CD4-positive, alpha-beta T cell treated with Interleukin-6 at 100 ng/mL for 8 hours (primary cell): ENCODE results near the gene ZC3H12D.

Experiments
- DNase-seq: peaks from one replicate; pipeline ENCODE4 v3.0.0-alpha.2; 2020; ENCODE audit warnings: mixed read lengths, low spot score

The ZC3H12D gene

DNA sequence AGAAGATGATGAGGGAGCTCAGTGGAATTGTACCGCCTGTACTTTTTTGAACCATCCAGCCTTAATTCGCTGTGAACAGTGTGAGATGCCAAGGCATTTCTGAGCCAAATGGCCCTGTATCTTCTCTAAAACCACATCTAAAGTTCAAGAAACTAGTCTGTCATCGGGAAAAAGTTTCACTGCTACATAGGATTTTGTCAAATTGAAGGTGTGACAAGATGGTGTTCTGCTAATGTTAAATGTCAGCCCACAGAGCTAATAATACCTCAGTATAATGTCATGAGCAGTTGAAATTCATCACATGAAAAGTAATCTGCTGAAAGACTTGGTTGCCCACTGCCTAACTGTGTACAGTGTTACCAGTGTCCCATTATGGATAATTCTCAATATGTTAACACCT lies 75.2 kb downstream of the ZC3H12D start:
- DNase-seq: no peak

DNA sequence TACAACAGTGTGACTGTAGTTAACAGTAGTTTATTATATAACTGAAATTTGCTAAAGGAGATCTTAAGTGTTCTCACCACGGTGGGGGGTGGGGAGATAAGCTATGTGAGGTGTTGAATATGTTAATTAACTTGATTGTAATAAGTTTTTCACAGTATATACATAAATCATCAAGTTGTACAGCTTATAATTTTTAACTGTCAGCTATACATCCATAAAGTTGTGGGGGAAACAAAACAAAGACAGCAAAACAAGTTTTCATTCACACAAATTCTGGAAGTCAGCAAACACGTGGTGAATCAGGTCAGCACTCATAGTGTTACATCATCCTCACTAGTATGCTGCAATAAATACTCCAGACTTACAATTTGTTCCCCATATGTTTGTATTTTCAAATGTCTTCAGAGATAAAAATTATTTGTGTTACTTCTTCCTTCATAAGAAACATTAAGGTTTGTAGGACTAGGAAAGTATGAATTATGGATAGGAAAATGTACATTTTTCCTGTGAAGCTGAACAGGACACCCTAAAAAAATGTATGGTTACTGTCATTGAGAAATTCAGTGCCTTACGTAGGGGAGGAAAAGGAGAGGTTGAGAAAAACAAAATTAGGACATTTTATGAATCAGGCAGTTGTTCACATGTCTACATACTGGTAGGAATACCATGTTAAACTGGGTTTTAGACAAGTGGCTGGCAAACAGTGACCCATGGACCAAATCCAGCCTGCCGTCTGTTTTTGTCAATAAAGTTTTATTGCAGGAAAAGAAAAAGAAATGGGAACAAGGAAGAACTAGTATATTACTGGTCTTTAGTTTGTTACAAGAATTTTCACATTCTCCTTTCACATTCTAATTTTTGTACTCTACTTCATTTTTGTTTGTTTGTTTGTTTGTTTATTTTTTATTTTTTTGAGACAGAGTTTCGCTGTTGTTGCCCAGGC lies 78.7 kb downstream of the ZC3H12D start:
- DNase-seq: no peak

DNA sequence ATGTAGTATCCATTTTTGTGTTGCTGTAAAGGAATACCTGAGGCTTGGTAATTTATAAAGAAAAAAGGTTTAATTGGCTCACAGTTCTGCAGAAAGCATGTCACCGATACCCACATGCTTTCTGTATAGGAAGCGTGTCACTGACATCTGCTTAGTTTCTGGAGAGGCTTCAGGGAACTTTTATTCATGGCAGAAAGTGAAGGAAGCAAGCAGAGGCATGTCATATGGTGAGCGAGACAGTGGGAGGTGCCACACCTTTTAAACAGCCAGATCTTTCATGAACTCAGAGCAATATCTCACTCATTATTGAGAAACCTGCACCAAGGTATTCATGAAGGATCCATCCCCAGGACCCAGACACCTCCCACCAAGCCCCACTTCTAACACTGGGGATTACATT lies 81.3 kb downstream of the ZC3H12D start:
- no peak for DNase-seq

DNA sequence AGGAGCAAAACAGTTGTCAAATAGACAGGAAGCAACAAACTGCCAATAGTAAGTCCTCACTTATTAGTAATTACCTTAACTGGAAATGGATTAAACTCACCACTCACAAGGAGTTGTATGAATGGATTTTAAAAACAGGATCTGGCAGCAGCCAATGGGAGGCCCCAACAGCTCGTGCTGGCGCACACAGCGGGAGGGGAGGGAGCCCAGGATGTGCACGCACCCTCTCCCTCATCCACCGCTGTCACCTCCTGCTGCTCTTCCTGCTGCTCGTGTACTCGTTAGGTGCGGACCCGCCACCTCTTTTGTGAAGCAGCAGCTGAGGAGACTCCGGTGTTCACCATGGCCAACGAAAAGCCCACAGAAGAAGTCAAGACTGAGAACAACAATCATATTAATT lies 84.8 kb downstream of the ZC3H12D start, which contains the start of gene SUMO4:
TSS of gene SUMO4 (plus strand) at position 213 of the 400 bp plus-strand sequence. CDS start at position 343, 130 bp downstream.
- DNase-seq: no peak

DNA sequence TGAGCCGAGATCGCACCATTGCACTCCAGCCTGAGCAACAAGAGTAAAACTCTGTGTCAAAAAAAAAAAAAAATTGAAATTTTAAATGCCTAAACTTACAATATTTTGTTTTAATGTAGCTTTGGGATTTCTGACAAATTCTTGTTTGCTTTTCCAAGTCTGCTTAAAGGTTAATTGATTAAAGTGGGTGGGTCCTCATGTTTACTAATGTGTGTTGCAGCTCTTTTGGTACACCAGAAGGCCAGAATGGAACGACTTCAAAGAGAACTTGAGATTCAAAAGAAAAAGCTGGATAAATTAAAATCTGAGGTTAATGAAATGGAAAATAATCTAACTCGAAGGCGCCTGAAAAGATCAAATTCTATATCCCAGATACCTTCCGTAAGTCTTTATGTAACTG lies 87.4 kb downstream of the ZC3H12D start:
- DNase-seq: no peak
